Measurements from ENCODE around the gene GFER. TPM values are rescaled to one million over a fixed set of nuclear protein-coding genes. Genes with fewer than 3 reads are reported as not detected.
A peak's percentile ranks its signal among the peaks of the same experiment; 100 is the strongest.

GFER gene
- total and polyA plus RNA-seq, 9 of the 15 experiments (the other 6 are each of a cell fraction or from before 2014, with no cell fraction given): 4.3 to 53.7 (median 19.8) TPM

DNA sequence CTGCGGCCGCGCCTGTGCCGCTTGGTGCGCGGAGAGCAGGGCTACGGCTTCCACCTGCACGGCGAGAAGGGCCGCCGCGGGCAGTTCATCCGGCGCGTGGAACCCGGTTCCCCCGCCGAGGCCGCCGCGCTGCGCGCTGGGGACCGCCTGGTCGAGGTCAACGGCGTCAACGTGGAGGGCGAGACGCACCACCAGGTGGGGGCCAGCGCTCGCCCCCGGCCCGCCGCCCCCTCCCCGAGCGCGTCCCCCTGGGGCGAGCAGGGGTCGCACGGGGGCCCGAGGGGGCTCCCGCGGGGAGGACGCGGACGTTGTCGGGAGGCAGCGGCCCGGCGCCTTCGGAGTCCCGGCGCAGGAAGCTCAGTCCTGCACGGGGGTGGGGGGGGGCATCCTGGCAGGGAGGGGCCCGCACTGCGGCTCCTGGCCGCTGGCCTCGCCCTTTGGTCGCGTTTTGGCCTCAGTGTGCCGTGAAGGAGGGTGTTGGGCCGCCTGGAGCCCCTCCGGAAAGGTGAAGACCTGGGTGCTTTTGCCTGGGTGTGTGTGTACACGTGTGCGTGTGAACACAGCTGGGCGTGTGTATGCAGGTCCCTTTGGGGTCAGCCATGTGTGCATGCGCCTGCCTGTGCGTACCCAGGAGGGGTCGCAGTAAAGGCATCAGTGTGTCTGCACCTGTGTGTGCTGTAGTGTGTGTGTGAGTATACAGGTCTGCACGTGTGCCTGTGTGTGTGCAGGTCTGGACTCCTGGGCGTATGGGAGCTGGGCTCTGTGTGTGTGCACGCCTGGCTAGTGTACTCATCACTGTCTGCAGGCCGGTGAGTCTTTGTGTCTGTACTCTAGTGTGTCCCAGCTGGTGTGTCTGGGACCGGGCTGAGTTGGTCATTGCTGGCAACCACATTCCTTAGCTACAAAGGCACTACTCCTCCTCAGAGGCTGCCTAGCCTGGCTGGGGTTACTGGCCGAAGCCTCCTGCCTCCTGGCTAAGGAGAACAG lies 43.3 kb downstream of the GFER start (continued):
- TF ChIP-seq, protein P1, sequence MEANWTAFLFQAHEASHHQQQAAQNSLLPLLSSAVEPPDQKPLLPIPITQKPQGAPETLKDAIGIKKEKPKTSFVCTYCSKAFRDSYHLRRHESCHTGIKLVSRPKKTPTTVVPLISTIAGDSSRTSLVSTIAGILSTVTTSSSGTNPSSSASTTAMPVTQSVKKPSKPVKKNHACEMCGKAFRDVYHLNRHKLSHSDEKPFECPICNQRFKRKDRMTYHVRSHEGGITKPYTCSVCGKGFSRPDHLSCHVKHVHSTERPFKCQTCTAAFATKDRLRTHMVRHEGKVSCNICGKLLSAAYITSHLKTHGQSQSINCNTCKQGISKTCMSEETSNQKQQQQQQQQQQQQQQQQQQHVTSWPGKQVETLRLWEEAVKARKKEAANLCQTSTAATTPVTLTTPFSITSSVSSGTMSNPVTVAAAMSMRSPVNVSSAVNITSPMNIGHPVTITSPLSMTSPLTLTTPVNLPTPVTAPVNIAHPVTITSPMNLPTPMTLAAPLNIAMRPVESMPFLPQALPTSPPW (CRISPR knock-in tag; IDR thresholded peaks at IDR 0.05): peak; percentile 71
- TF ChIP-seq, protein P2, sequence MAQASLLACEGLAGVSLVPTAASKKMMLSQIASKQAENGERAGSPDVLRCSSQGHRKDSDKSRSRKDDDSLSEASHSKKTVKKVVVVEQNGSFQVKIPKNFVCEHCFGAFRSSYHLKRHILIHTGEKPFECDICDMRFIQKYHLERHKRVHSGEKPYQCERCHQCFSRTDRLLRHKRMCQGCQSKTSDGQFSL (CRISPR knock-in tag; IDR thresholded peaks at IDR 0.05): peak; percentile 95
- TF ChIP-seq, protein P2 (tag; IDR thresholded peaks at IDR 0.05): peak in 1 of 2 experiments; percentile 90; a peak in 2 of 4 replicates
- TF ChIP-seq POLR3G (IDR thresholded peaks at IDR 0.05; ENCODE audit: extremely low read depth, insufficient read length, insufficient replicate concordance) (no peak), CXXC5 (CRISPR knock-in tag; IDR thresholded peaks at IDR 0.05) (peak; percentile 51), KDM5B (IDR thresholded peaks at IDR 0.05; ENCODE audit: insufficient replicate concordance, low read depth, low read length) (peak; percentile 14), L3MBTL2 (IDR thresholded peaks at IDR 0.05) (peak; percentile 50; the same call in 1 of the 2 replicates), IFI16 (CRISPR knock-in tag; IDR thresholded peaks at IDR 0.05) (no peak), SAP30 (IDR thresholded peaks at IDR 0.05; ENCODE audit: borderline replicate concordance, insufficient read depth, low read depth, low read length, poor library complexity, severe bottlenecking) (peak; percentile 32), LEF1 (IDR thresholded peaks at IDR 0.05) (no peak), KDM2B (CRISPR knock-in tag; IDR thresholded peaks at IDR 0.05) (no peak), GATAD2B (IDR thresholded peaks at IDR 0.05; ENCODE audit: borderline replicate concordance) (peak; percentile 63; the same call in 1 of the 2 replicates), ZFX (CRISPR knock-in tag; IDR thresholded peaks at IDR 0.05) (peak; percentile 33), CCNT2 (IDR thresholded peaks at IDR 0.05; ENCODE audit: borderline replicate concordance, extremely low read depth, insufficient read length, low read depth, low read length) (peak; percentile 8), EGR1 (conservative IDR thresholded peaks at IDR 0.05) (no peak), ZNF174 (CRISPR knock-in tag; IDR thresholded peaks at IDR 0.05) (no peak), RBM14 (IDR thresholded peaks at IDR 0.05; ENCODE audit: borderline replicate concordance, insufficient read depth, low read depth, low read length) (no peak), ZKSCAN3 (CRISPR knock-in tag; IDR thresholded peaks at IDR 0.05) (no peak), SMAD4 (CRISPR knock-in tag; conservative IDR thresholded peaks at IDR 0.05) (no peak)
- TF ChIP-seq, protein P3, sequence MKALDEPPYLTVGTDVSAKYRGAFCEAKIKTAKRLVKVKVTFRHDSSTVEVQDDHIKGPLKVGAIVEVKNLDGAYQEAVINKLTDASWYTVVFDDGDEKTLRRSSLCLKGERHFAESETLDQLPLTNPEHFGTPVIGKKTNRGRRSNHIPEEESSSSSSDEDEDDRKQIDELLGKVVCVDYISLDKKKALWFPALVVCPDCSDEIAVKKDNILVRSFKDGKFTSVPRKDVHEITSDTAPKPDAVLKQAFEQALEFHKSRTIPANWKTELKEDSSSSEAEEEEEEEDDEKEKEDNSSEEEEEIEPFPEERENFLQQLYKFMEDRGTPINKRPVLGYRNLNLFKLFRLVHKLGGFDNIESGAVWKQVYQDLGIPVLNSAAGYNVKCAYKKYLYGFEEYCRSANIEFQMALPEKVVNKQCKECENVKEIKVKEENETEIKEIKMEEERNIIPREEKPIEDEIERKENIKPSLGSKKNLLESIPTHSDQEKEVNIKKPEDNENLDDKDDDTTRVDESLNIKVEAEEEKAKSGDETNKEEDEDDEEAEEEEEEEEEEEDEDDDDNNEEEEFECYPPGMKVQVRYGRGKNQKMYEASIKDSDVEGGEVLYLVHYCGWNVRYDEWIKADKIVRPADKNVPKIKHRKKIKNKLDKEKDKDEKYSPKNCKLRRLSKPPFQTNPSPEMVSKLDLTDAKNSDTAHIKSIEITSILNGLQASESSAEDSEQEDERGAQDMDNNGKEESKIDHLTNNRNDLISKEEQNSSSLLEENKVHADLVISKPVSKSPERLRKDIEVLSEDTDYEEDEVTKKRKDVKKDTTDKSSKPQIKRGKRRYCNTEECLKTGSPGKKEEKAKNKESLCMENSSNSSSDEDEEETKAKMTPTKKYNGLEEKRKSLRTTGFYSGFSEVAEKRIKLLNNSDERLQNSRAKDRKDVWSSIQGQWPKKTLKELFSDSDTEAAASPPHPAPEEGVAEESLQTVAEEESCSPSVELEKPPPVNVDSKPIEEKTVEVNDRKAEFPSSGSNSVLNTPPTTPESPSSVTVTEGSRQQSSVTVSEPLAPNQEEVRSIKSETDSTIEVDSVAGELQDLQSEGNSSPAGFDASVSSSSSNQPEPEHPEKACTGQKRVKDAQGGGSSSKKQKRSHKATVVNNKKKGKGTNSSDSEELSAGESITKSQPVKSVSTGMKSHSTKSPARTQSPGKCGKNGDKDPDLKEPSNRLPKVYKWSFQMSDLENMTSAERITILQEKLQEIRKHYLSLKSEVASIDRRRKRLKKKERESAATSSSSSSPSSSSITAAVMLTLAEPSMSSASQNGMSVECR (CRISPR knock-in tag; IDR thresholded peaks at IDR 0.05): 0 out of 2 replicates have a peak, but pooled peaks have one; percentile 44
